Astrocyte of the spinal cord (primary cell): ENCODE data around the gene TMEM52B.
"Not testable (repeated sequence)": the region's sequence is repeated elsewhere in the genome, so short reads cannot be mapped to it uniquely, and the experiment has no call there.

Source experiments
- DNase-seq: peaks from one replicate; pipeline ENCODE4 v3.0.0; 2011; ENCODE audit warnings: low read depth, low spot score
- H3K4me3 ChIP-seq: 2 replicates; pipeline ENCODE4 v1.5.1; 2011; ENCODE audit warnings: low read depth, mild to moderate bottlenecking, low read length, moderate library complexity
- CTCF ChIP-seq: IDR thresholded peaks from 2 replicates; pipeline ENCODE4 v1.5.1; 2012; ENCODE audit warnings: low read depth, mild to moderate bottlenecking, low read length, inconsistent platforms
- in situ Hi-C: cut with HindIII; loops from 2 replicates; pipeline ENCODE4 v1.10.0; 2017; ENCODE audit warnings: low sequenced_read_pairs

Gene TMEM52B

GRCh38 chr12:10223208-10223607 lies 44.4 kb downstream of the TMEM52B start:
- no peak for TF ChIP-seq CTCF
- no peak for DNase-seq
- in situ Hi-C loops: no loop called here
- H3K4me3 ChIP-seq: no peak overlapping the region

GRCh38 chr12:10225426-10225825 lies 46.6 kb downstream of the TMEM52B start:
- in situ Hi-C loops, H3K4me3 ChIP-seq, DNase-seq: not testable (repeated sequence)

- TF ChIP-seq CTCF: no peak
- H3K4me3 ChIP-seq: no peak overlapping the region
- DNase-seq: no peak
- in situ Hi-C loops: no loop called here
These were observed 47.3 kb downstream of the TMEM52B start for GRCh38 chr12:10226086-10226485.

GRCh38 chr12:10226731-10227130 lies 47.9 kb downstream of the TMEM52B start:
- in situ Hi-C loops: no loop called here
- DNase-seq: no peak
- TF ChIP-seq CTCF: no peak
- no peak overlapping the region for H3K4me3 ChIP-seq

DNA sequence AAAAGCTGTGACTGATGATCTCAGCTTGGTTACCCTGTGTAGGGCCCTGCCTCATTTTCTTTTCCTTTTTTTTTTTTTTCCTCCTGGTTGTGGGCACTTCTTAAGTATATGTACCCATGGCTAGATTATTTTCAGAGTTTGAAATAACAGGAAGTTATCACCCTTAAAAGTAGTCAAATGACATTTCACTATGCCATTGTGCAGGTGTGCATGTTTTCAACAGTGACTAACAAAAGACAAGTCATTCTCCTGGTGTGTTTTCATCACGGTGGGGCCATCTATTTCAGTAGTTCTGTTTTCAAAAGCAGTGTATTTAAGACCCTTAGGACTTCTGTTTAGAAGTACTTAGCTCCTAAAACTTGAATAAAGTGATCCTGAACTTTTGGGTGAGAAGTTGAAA lies 48.8 kb downstream of the TMEM52B start:
- in situ Hi-C loops: no loop called here
- no peak for DNase-seq
- no peak overlapping the region for H3K4me3 ChIP-seq
- TF ChIP-seq CTCF: no peak

- no peak overlapping the region for H3K4me3 ChIP-seq
- DNase-seq: no peak
- TF ChIP-seq CTCF: no peak
- in situ Hi-C loops: no loop called here
These were observed 55.7 kb downstream of the TMEM52B start for GRCh38 chr12:10234562-10234961.

DNA sequence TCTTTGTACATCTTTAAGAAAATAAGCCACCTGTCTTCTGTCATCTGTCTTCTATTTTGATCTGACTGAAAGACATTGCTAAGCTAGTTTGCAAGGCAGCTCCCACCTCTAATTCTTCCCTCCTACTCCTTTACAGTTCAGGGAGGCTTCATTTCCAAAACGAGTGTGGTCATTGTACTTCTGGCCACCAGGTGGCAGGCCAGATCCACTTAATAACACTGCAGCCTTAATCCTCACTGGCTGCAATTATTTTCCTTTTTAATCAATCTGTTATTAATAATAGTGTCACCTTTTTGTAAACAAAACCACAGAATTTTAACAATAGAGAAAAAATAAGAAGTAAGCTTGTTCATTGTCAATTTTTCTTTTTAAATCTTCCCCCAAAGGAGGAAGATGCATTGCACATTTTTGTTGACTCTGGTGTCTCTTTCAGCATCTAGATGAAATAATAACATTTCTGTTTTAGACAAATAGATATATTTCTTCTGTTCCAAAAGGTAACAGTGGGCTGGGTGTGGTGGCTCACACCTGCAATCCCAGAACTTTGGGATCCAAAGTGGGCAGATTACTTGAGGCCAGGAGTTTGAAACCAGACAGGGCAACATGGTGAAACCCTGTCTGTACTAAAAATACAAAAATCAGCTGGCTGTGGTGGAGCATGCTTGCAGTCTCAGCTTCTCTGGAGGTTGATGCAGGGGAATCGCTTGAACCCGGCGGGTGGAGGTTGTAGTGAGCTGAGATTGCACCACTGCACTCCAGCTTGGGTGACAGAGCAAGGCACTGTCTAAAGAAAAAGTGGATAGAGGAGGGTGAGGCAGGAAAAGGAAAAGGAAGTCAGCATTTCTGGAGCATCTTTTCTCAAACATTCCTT lies 57.2 kb downstream of the TMEM52B start:
- TF ChIP-seq CTCF: peak; percentile 76
- in situ Hi-C loops: no loop called here
- H3K4me3 ChIP-seq: no peak overlapping the region
- DNase-seq: peak; percentile 44
